Measurements from ENCODE around the gene ACP3. TPM values are rescaled to one million over a fixed set of nuclear protein-coding genes. Genes with fewer than 3 reads are reported as not detected.

ACP3 gene
- total RNA-seq: not detected
- not detected for polyA plus RNA-seq
- total RNA-seq: 0 to 0.07 (median 0) reads per million in 6 experiments

- peak within 1 kb of the TSS in 1 of 10 donors; percentile 57 for H3K4me3 Mint-ChIP-seq
Observed at GRCh38 chr3:132317229-132317948, at the start of gene ACP3. ACP3 (plus strand) TSS chr3:132317407; CDS start chr3:132317457, 50 bp downstream.

GRCh38 chr3:132268956-132269355 is 48.3 kb upstream of the ACP3 start:
- Mint-ChIP-seq H3K27me3 (peaks cover 0 to 5% (median 2%) of the 10 kb centered on the region in 5 donors), H3K4me3 (no peak overlapping the region), H3K9me3 (peaks cover 0 to 1% (median 0%) of the 10 kb centered on the region in 9 donors), H3K27ac (no peak overlapping the region), H3K4me1 (no peaks in the 10 kb centered on the region), H3K36me3 (no peaks in the 10 kb centered on the region)
- DNase-seq (no peak), ATAC-seq (no peak)
- POLR2A ChIA-PET: no interaction called here

More at GRCh38 chr3:132317229-132317948, at the start of gene ACP3:
- DNase-seq (no peak), ATAC-seq (no peak)
- Mint-ChIP-seq H3K27me3 (peaks cover 4 to 17% (median 11%) of the 10 kb centered on the region in 5 donors), H3K9me3 (peaks cover 0 to 6% (median 0%) of the 10 kb centered on the region in 9 donors), H3K27ac (no peak within 1 kb of the TSS), H3K36me3 (peaks cover 0 to 11% (median 0%) of the 10 kb centered on the region in 3 donors), H3K4me1 (peaks cover 0 to 4% (median 1%) of the 10 kb centered on the region in 4 donors)
- POLR2A ChIA-PET: no interaction called here

- Mint-ChIP-seq H3K9me3 (peaks cover 0 to 18% (median 6%) of the 10 kb centered on the region in 9 donors), H3K4me3 (no peak overlapping the region), H3K36me3 (peaks cover 0 to 5% (median 0%) of the 10 kb centered on the region in 3 donors), H3K27ac (no peak overlapping the region), H3K4me1 (no peaks in the 10 kb centered on the region), H3K27me3 (peaks cover 0 to 7% (median 0%) of the 10 kb centered on the region in 5 donors)
- DNase-seq (no peak), ATAC-seq (no peak)
- POLR2A ChIA-PET: no interaction called here
Observed at GRCh38 chr3:132273036-132273435, 44.2 kb upstream of the ACP3 start.

- Mint-ChIP-seq H3K9me3 (peaks cover 0 to 31% (median 11%) of the 10 kb centered on the region in 9 donors), H3K4me3 (no peak overlapping the region), H3K27me3 (peaks cover 0 to 11% (median 2%) of the 10 kb centered on the region in 5 donors), H3K36me3 (peaks cover 0 to 8% (median 0%) of the 10 kb centered on the region in 3 donors), H3K27ac (no peak overlapping the region), H3K4me1 (no peaks in the 10 kb centered on the region)
- ATAC-seq (no peak), DNase-seq (no peak)
- POLR2A ChIA-PET: no interaction called here
Observed at GRCh38 chr3:132276228-132276906, 40.8 kb upstream of the ACP3 start.

- H3K27ac Mint-ChIP-seq: no peak overlapping the region
- ATAC-seq (no peak), DNase-seq (no peak)
- peaks cover 0 to 8% (median 0%) of the 10 kb centered on the region in 3 donors for H3K36me3 Mint-ChIP-seq
- POLR2A ChIA-PET: no interaction called here
- no peak overlapping the region for H3K4me3 Mint-ChIP-seq
- H3K4me1 Mint-ChIP-seq: peaks cover 0 to 6% (median 0%) of the 10 kb centered on the region in 4 donors
- peaks cover 0 to 22% (median 2%) of the 10 kb centered on the region in 5 donors for H3K27me3 Mint-ChIP-seq
- H3K9me3 Mint-ChIP-seq: peaks cover 0 to 31% (median 11%) of the 10 kb centered on the region in 9 donors
Observed at GRCh38 chr3:132279030-132279429, 38.2 kb upstream of the ACP3 start.

GRCh38 chr3:132283440-132283839 is 33.8 kb upstream of the ACP3 start:
- Mint-ChIP-seq H3K27me3 (peaks cover 7 to 24% (median 11%) of the 10 kb centered on the region in 5 donors), H3K4me1 (peaks cover 0 to 6% (median 0%) of the 10 kb centered on the region in 4 donors), H3K9me3 (peaks cover 0 to 13% (median 7%) of the 10 kb centered on the region in 9 donors), H3K27ac (no peak overlapping the region), H3K36me3 (peaks cover 0 to 6% (median 0%) of the 10 kb centered on the region in 3 donors), H3K4me3 (no peak overlapping the region)
- DNase-seq: no peak
- POLR2A ChIA-PET: no interaction called here
- ATAC-seq: no peak

- DNase-seq (no peak), ATAC-seq (no peak)
- Mint-ChIP-seq H3K27ac (no peak overlapping the region), H3K4me1 (peaks cover 0 to 6% (median 0%) of the 10 kb centered on the region in 4 donors), H3K9me3 (peaks cover 0 to 11% (median 6%) of the 10 kb centered on the region in 9 donors), H3K4me3 (no peak overlapping the region), H3K36me3 (peaks cover 0 to 6% (median 0%) of the 10 kb centered on the region in 3 donors), H3K27me3 (peaks cover 7 to 27% (median 11%) of the 10 kb centered on the region in 5 donors)
- POLR2A ChIA-PET: no interaction called here
Observed at GRCh38 chr3:132283916-132284405, 33.2 kb upstream of the ACP3 start.

GRCh38 chr3:132284781-132285619 is 32.2 kb upstream of the ACP3 start:
- POLR2A ChIA-PET: no interaction called here
- Mint-ChIP-seq H3K4me3 (no peak overlapping the region), H3K9me3 (peaks cover 0 to 11% (median 4%) of the 10 kb centered on the region in 9 donors), H3K27me3 (peaks cover 11 to 38% (median 15%) of the 10 kb centered on the region in 5 donors), H3K27ac (no peak overlapping the region), H3K36me3 (peaks cover 0 to 6% (median 0%) of the 10 kb centered on the region in 3 donors), H3K4me1 (peaks cover 0 to 6% (median 0%) of the 10 kb centered on the region in 4 donors)
- DNase-seq (no peak), ATAC-seq (no peak)

- H3K4me1 Mint-ChIP-seq: peaks cover 0 to 6% (median 0%) of the 10 kb centered on the region in 4 donors
- H3K27ac Mint-ChIP-seq: no peak overlapping the region
- H3K36me3 Mint-ChIP-seq: peaks cover 0 to 6% (median 0%) of the 10 kb centered on the region in 3 donors
- DNase-seq: no peak
- no peak overlapping the region for H3K4me3 Mint-ChIP-seq
- POLR2A ChIA-PET: no interaction called here
- H3K27me3 Mint-ChIP-seq: peaks cover 12 to 38% (median 17%) of the 10 kb centered on the region in 5 donors
- H3K9me3 Mint-ChIP-seq: peaks cover 0 to 11% (median 4%) of the 10 kb centered on the region in 9 donors
- no peak for ATAC-seq
Observed at GRCh38 chr3:132285620-132285945, 31.6 kb upstream of the ACP3 start.

GRCh38 chr3:132286035-132286434 is 31.2 kb upstream of the ACP3 start:
- peaks cover 0 to 6% (median 0%) of the 10 kb centered on the region in 3 donors for H3K36me3 Mint-ChIP-seq
- peaks cover 0 to 6% (median 0%) of the 10 kb centered on the region in 4 donors for H3K4me1 Mint-ChIP-seq
- POLR2A ChIA-PET: no interaction called here

GRCh38 chr3:132288357-132288756 is 28.9 kb upstream of the ACP3 start:
- peaks cover 12 to 29% (median 19%) of the 10 kb centered on the region in 5 donors for H3K27me3 Mint-ChIP-seq
- POLR2A ChIA-PET: no interaction called here
- H3K27ac Mint-ChIP-seq: no peak overlapping the region
- H3K36me3 Mint-ChIP-seq: peaks cover 0 to 6% (median 0%) of the 10 kb centered on the region in 3 donors
- peaks cover 0 to 4% (median 0%) of the 10 kb centered on the region in 4 donors for H3K4me1 Mint-ChIP-seq
- H3K9me3 Mint-ChIP-seq: peaks cover 0 to 11% (median 4%) of the 10 kb centered on the region in 9 donors
- ATAC-seq: no peak
- no peak overlapping the region for H3K4me3 Mint-ChIP-seq
- DNase-seq: no peak

More at GRCh38 chr3:132286035-132286434, 31.2 kb upstream of the ACP3 start:
- no peak overlapping the region for H3K4me3 Mint-ChIP-seq
- DNase-seq (no peak), ATAC-seq (no peak)
- peaks cover 14 to 38% (median 19%) of the 10 kb centered on the region in 5 donors for H3K27me3 Mint-ChIP-seq
- no peak overlapping the region for H3K27ac Mint-ChIP-seq
- H3K9me3 Mint-ChIP-seq: peaks cover 0 to 11% (median 4%) of the 10 kb centered on the region in 9 donors

- Mint-ChIP-seq H3K27me3 (peaks cover 12 to 29% (median 19%) of the 10 kb centered on the region in 5 donors), H3K9me3 (peaks cover 0 to 11% (median 4%) of the 10 kb centered on the region in 9 donors), H3K4me3 (no peak overlapping the region), H3K36me3 (peaks cover 0 to 6% (median 0%) of the 10 kb centered on the region in 3 donors), H3K27ac (no peak overlapping the region), H3K4me1 (no peaks in the 10 kb centered on the region)
- POLR2A ChIA-PET: no interaction called here
- no peak for ATAC-seq
- DNase-seq: no peak
Observed at GRCh38 chr3:132289316-132289715, 27.9 kb upstream of the ACP3 start.
